ENCODE measurements around the gene KRTAP2-1. TPM values are rescaled to one million over a fixed set of nuclear protein-coding genes. Genes with fewer than 3 reads are reported as not detected.

KRTAP2-1 gene
- total RNA-seq, 4 donors from 2014 or later = not detected

DNA sequence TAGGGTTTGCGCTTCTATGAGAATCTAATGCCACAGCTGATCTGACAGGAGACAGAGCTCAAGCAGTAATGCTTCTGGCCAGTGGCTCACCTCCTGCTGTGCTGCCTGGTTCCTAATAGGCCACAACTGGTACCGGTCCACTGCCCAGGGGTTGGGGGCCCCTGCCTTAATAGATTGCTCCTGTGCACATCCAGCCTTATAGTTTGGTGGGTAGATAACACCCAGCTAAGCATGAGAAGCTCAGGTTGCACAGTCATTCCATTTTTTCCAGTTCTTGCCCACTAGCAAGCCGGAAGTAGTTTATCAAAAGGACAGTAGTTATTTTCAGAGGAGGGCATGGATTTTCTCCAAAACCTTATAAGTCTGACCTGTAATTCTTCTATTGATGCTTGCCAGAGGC, 27.7 kb downstream of the KRTAP2-1 start:
- Histone ChIP-seq H3K27ac (no peak overlapping the region), H3K27me3 (no peaks in the 10 kb centered on the region), H3K9me3 (no peaks in the 10 kb centered on the region), H3K36me3 (no peaks in the 10 kb centered on the region), H3K4me1 (no peaks in the 10 kb centered on the region), H3K4me3 (no peak overlapping the region)
- 97 to 100% methylated on average over 1 to 3 of the region's 3 CpGs for WGBS, 2 donors (ENCODE audit: low coverage in 1 of 2)
- TF ChIP-seq EP300 (IDR thresholded peaks at IDR 0.05; ENCODE audit: low read depth) = no peak
- no peak for DNase-seq
- intact Hi-C loops (cut with DNase I; ENCODE audit: low total_unique reads) (no loop called here), in situ Hi-C loops (cut with MboI; ENCODE audit: low pct_ligation_motif_present in 1 of 4, low pct_unique_long_range_greater_than_20kb in 1 of 4, low sequenced_read_pairs in 3 of 4) (no loop called here)

DNA sequence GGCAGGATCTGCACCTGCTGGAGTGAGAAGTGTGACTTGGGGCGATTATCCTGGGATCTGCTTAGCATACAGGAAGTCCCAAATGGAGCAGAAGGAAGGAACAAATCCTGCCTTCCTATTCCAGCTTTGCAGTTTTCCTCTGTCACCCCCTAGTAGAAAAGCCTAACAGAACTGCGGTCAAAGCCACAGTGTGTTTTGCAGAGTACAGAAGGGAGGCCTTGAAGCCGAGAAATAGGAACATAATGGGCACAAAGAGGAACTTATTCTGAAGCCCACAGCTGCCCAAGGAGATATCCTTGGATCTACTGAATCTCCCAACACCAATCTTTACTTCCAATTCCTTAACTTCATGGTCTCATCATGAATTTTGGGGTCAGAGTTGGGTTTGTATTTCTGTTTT, 28.6 kb downstream of the KRTAP2-1 start:
- intact Hi-C loops (cut with DNase I; ENCODE audit: low total_unique reads) = no loop called here
- WGBS, 2 donors (ENCODE audit: low coverage in 1 of 2) = 43 to 78% methylated on average over 1 to 3 of the region's 3 CpGs
- H3K4me1 ChIP-seq = no peaks in the 10 kb centered on the region
- no peaks in the 10 kb centered on the region for H3K27me3 ChIP-seq
- in situ Hi-C loops (cut with MboI; ENCODE audit: low pct_ligation_motif_present in 1 of 4, low pct_unique_long_range_greater_than_20kb in 1 of 4, low sequenced_read_pairs in 3 of 4) = no loop called here
- DNase-seq = no peak
- no peak for TF ChIP-seq POLR2A (IDR thresholded peaks at IDR 0.05)
- TF ChIP-seq EP300 (IDR thresholded peaks at IDR 0.05; ENCODE audit: low read depth) = no peak
- no peaks in the 10 kb centered on the region for H3K36me3 ChIP-seq
- H3K4me3 ChIP-seq = no peak overlapping the region
- no peak overlapping the region for H3K27ac ChIP-seq
- H3K9me3 ChIP-seq = no peaks in the 10 kb centered on the region

DNA sequence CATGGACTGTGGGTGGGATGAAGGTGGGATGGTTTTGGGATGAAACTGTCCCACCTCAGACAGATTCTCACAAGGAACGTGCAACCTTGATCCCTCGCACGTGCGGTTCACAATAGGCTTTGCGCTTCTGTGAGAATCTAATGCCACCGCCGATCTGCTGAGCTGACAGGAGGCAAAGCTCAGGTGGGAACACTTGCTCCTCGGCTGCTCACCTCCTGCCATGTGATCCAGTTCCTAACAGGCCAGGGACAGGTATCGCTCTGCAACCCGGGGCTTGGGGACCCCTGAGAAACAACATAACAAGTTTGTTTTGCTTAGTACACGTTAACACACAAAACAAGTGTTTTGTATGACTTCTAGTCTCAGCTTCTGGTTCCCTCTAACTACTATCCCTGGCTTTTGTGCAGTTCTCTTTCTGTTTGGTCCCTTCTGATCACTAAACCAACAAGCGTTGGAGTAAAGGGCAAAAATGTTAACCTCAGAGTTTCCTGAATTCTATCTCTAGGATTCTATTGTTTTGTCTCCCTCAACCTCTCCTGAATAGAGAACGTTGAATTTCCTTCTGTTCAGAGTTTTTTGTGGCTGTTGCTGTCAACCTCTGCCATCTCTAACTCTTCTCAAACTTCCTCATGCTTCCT, 30.4 kb downstream of the KRTAP2-1 start:
- H3K4me1 ChIP-seq = no peaks in the 10 kb centered on the region
- no peak for DNase-seq
- WGBS, 2 donors (ENCODE audit: low coverage in 1 of 2) = 41 to 85% methylated on average over 2 to 13 of the region's 13 CpGs
- TF ChIP-seq, protein P1, sequence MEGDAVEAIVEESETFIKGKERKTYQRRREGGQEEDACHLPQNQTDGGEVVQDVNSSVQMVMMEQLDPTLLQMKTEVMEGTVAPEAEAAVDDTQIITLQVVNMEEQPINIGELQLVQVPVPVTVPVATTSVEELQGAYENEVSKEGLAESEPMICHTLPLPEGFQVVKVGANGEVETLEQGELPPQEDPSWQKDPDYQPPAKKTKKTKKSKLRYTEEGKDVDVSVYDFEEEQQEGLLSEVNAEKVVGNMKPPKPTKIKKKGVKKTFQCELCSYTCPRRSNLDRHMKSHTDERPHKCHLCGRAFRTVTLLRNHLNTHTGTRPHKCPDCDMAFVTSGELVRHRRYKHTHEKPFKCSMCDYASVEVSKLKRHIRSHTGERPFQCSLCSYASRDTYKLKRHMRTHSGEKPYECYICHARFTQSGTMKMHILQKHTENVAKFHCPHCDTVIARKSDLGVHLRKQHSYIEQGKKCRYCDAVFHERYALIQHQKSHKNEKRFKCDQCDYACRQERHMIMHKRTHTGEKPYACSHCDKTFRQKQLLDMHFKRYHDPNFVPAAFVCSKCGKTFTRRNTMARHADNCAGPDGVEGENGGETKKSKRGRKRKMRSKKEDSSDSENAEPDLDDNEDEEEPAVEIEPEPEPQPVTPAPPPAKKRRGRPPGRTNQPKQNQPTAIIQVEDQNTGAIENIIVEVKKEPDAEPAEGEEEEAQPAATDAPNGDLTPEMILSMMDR (IDR thresholded peaks at IDR 0.05) = no peak
- no peak for TF ChIP-seq POLR2AphosphoS5 (IDR thresholded peaks at IDR 0.05)
- TF ChIP-seq POLR2A (IDR thresholded peaks at IDR 0.05) = no peak
- TF ChIP-seq EP300 (IDR thresholded peaks at IDR 0.05; ENCODE audit: low read depth) = no peak
- in situ Hi-C loops (cut with MboI; ENCODE audit: low pct_ligation_motif_present in 1 of 4, low pct_unique_long_range_greater_than_20kb in 1 of 4, low sequenced_read_pairs in 3 of 4) = no loop called here
- H3K27ac ChIP-seq = no peak overlapping the region
- intact Hi-C loops (cut with DNase I; ENCODE audit: low total_unique reads) = no loop called here
- H3K27me3 ChIP-seq = no peaks in the 10 kb centered on the region
- H3K9me3 ChIP-seq = no peaks in the 10 kb centered on the region
- no peak overlapping the region for H3K4me3 ChIP-seq
- no peaks in the 10 kb centered on the region for H3K36me3 ChIP-seq

DNA sequence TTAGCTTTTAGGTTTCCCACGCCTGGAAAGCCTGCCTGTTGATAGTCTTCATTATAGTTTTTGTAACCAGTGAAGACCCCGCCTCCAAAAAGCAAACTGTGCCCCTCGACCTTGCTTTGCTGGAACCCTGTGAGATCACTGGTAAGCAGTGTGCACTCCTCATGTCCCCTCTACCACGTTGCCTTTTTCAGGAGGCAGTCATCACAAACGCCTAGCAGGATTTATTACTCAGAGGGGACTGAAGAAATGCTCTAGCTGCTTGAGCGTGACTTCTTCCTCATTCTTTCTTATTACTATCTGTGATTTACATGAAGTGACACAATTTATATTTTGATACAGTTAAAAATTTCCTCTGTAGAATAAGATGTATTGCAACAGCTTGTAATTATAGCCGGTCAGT, 31.7 kb downstream of the KRTAP2-1 start:
- Histone ChIP-seq H3K4me3 (no peak overlapping the region), H3K27ac (no peak overlapping the region), H3K9me3 (no peaks in the 10 kb centered on the region), H3K36me3 (no peaks in the 10 kb centered on the region), H3K27me3 (no peaks in the 10 kb centered on the region), H3K4me1 (no peaks in the 10 kb centered on the region)
- DNase-seq = no peak
- in situ Hi-C loops (cut with MboI; ENCODE audit: low pct_ligation_motif_present in 1 of 4, low pct_unique_long_range_greater_than_20kb in 1 of 4, low sequenced_read_pairs in 3 of 4) = no loop called here
- TF ChIP-seq EP300 (IDR thresholded peaks at IDR 0.05; ENCODE audit: low read depth) (no peak), POLR2A (IDR thresholded peaks at IDR 0.05) (no peak), POLR2AphosphoS5 (IDR thresholded peaks at IDR 0.05) (no peak)
- TF ChIP-seq, protein P1 (IDR thresholded peaks at IDR 0.05) = no peak
- intact Hi-C loops (cut with DNase I; ENCODE audit: low total_unique reads) = no loop called here
- 70 to 77% methylated on average over 4 to 7 of the region's 7 CpGs for WGBS, 2 donors (ENCODE audit: low coverage in 1 of 2)

DNA sequence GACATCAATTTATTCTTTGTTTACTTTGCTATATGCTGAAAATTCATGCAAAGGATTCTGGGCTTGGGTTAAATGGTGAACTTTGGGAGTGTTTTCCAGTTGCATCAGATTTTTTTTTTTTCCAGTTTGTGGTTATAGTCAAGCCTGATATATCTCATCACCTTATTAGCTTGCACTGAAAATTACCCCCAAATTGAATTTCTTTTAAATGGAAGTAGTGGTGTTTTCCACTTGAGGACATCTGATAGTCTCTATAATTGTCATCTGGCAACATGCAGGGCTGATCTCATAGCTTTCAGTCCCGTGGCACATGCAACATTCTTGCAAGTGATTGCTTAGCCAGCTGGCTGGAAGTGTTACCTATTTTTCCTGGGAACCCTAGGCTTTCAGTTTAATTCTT, 33.5 kb downstream of the KRTAP2-1 start:
- intact Hi-C loops (cut with DNase I; ENCODE audit: low total_unique reads) = no loop called here
- Histone ChIP-seq H3K36me3 (no peaks in the 10 kb centered on the region), H3K4me3 (no peak overlapping the region), H3K27me3 (no peaks in the 10 kb centered on the region), H3K4me1 (no peaks in the 10 kb centered on the region), H3K9me3 (no peaks in the 10 kb centered on the region), H3K27ac (no peak overlapping the region)
- in situ Hi-C loops (cut with MboI; ENCODE audit: low pct_ligation_motif_present in 1 of 4, low pct_unique_long_range_greater_than_20kb in 1 of 4, low sequenced_read_pairs in 3 of 4) = no loop called here
- 13 to 20% methylated on average over 1 of the region's 1 CpG for WGBS, 2 donors (ENCODE audit: low coverage in 1 of 2)
- DNase-seq = no peak
- no peak for TF ChIP-seq POLR2A (IDR thresholded peaks at IDR 0.05)
- no peak for TF ChIP-seq EP300 (IDR thresholded peaks at IDR 0.05; ENCODE audit: low read depth)
- TF ChIP-seq POLR2AphosphoS5 (IDR thresholded peaks at IDR 0.05) = no peak
- TF ChIP-seq, protein P1 (IDR thresholded peaks at IDR 0.05) = no peak
